ENCODE measurements around the gene CREB5. TPM values are rescaled to one million over a fixed set of nuclear protein-coding genes. Genes with fewer than 3 reads are reported as not detected.
A peak's percentile ranks its signal among the peaks of the same experiment; 100 is the strongest.
"Not testable (repeated sequence)": the region's sequence is repeated elsewhere in the genome, so short reads cannot be mapped to it uniquely, and the experiment has no call there.

Gene CREB5
- total RNA-seq, 2 donors from 2014 or later, result 0.72 TPM; not detected in 1

DNA sequence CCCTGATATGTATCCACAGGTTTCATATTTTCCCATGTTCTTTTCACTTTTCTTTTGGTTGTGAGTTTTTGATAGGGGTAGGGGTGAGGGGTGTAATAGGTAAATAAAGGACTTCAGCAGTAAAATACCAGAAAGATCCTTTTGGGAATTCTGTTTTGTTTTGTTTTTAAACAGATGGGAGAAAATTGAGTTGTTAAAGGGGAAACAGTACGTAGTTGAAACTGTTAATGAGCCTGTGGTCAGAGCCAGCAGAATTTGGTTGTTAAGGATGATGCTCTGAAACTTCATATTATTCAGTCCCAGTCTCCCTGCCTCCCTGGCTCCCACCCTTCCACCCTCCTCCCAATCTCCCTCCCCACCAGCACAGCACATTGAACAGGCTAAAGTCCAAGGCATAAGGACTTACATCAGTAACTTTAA is 195.9 kb downstream of the CREB5 start:
- Mint-ChIP-seq H3K9me3 (peaks cover 0 to 3% of the 10 kb centered on the region in 2 donors), H3K36me3 (no peaks in the 10 kb centered on the region), H3K27ac (no peak overlapping the region)
- DNase-seq (ENCODE audit: low spot score in 2 of 2) (no peak), ATAC-seq (no peak)

DNA sequence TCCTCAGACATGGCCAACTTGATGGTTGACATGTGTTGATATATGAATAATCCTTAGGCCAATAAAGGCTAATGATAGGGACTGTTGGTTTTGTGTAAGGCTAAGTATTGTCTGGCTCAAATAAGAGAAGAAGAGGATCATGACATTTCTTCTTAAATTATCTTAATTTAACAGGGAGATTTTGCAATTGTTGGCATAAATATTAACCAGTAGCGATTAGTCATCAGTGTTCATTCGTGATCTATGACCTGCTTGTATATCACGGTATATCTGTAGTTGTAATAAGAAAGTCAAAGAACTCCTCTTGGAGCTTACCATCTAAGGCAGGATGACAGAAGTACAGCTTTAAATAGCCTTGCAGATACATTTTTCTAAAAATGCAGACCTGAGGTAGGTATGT is 196.4 kb downstream of the CREB5 start:
- no peak for DNase-seq (ENCODE audit: low spot score in 2 of 2)
- H3K36me3 Mint-ChIP-seq, result no peaks in the 10 kb centered on the region
- ATAC-seq, result no peak
- H3K27ac Mint-ChIP-seq, result no peak overlapping the region
- no peaks in the 10 kb centered on the region for H3K9me3 Mint-ChIP-seq

- H3K36me3 Mint-ChIP-seq, result no peaks in the 10 kb centered on the region
- DNase-seq (ENCODE audit: low spot score in 2 of 2) (no peak), ATAC-seq (no peak)
- H3K9me3 Mint-ChIP-seq, result no peaks in the 10 kb centered on the region
- H3K27ac Mint-ChIP-seq, result no peak overlapping the region
Observed at GRCh38 chr7:28609608-28610007, 197.3 kb downstream of the CREB5 start.

GRCh38 chr7:28611399-28611897 is 199.1 kb downstream of the CREB5 start:
- H3K36me3 Mint-ChIP-seq; DNase-seq (ENCODE audit: low spot score in 2 of 2); H3K27ac Mint-ChIP-seq; ATAC-seq; H3K9me3 Mint-ChIP-seq: not testable (repeated sequence)

GRCh38 chr7:28613262-28613661 is 200.9 kb downstream of the CREB5 start:
- Mint-ChIP-seq H3K36me3 (no peaks in the 10 kb centered on the region), H3K27ac (no peak overlapping the region), H3K9me3 (no peaks in the 10 kb centered on the region)
- ATAC-seq (no peak), DNase-seq (ENCODE audit: low spot score in 2 of 2) (no peak)

- H3K9me3 Mint-ChIP-seq, result no peaks in the 10 kb centered on the region
- H3K27ac Mint-ChIP-seq, result no peak overlapping the region
- DNase-seq (ENCODE audit: low spot score in 2 of 2), result no peak
- no peaks in the 10 kb centered on the region for H3K36me3 Mint-ChIP-seq
- ATAC-seq, result no peak
Observed at GRCh38 chr7:28615091-28615490, 202.8 kb downstream of the CREB5 start.

GRCh38 chr7:28617308-28617880 is 205.1 kb downstream of the CREB5 start:
- H3K36me3 Mint-ChIP-seq, result no peaks in the 10 kb centered on the region
- ATAC-seq, result no peak
- no peaks in the 10 kb centered on the region for H3K9me3 Mint-ChIP-seq
- DNase-seq (ENCODE audit: low spot score in 2 of 2), result no peak
- H3K27ac Mint-ChIP-seq, result no peak overlapping the region

- H3K9me3 Mint-ChIP-seq, result no peaks in the 10 kb centered on the region
- ATAC-seq, result no peak
- H3K36me3 Mint-ChIP-seq, result no peaks in the 10 kb centered on the region
- DNase-seq (ENCODE audit: low spot score in 2 of 2), result no peak
- H3K27ac Mint-ChIP-seq, result no peak overlapping the region
Observed at GRCh38 chr7:28618383-28618782, 206.1 kb downstream of the CREB5 start.

- no peaks in the 10 kb centered on the region for H3K9me3 Mint-ChIP-seq
- no peak for ATAC-seq
- no peaks in the 10 kb centered on the region for H3K36me3 Mint-ChIP-seq
- no peak overlapping the region for H3K27ac Mint-ChIP-seq
- DNase-seq (ENCODE audit: low spot score in 2 of 2), result no peak
Observed at GRCh38 chr7:28619256-28619655, 206.9 kb downstream of the CREB5 start.

DNA sequence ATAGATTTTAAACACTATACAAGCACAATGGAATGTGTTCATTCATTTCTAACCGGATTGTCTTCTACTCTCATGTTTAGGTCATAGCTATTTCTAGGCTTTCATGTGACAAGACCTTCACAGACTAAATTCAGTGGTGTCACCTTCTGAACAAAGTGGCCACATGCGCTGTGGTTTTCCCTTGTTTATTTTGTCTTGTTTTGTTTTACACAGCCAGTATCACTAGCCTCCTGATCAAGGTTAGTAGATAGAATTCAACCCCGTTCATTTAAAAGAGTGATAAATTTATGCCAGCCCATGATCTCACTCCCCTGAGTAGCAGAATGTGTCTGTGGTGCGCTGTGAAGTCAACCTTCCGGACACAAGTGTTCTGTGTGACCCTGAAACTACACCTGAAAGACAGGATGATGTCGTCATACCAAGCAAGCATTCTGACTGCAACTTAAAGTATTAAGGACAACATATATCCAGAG is 209.1 kb downstream of the CREB5 start:
- ATAC-seq (no peak), DNase-seq (ENCODE audit: low spot score in 2 of 2) (no peak)
- Mint-ChIP-seq H3K27ac (no peak overlapping the region), H3K9me3 (no peaks in the 10 kb centered on the region), H3K36me3 (no peaks in the 10 kb centered on the region)

DNA sequence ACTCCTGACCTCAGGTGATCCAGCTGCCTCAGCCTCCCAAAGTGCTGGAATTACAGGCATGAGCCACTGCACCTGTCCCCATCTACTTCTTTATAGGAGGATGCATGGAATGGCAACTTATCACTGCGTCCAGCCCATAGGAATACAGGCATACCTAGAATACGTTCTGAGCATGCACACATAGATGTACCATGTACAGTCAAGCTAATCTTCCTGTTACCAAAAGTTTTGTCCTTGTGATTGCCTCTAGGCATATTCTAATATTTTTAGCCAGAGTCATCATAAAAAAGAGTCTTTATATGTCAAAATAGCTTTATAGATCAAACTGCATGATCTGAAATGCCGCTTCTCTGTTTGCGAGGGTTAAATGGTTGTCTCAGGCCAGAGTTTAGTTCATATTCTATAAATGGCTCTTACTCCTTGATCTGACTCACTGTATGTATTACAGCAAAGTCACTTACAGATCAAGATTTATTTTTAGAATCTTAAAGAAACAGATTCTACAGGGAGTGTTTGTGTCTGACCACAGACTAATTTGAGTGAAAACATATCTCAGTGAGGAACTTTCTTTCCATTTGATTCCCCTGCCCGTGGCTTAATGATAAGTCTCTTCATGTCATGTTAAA is 210.9 kb downstream of the CREB5 start:
- no peak overlapping the region for H3K27ac Mint-ChIP-seq
- no peak for DNase-seq (ENCODE audit: low spot score in 2 of 2)
- H3K9me3 Mint-ChIP-seq, result no peaks in the 10 kb centered on the region
- H3K36me3 Mint-ChIP-seq, result no peaks in the 10 kb centered on the region
- ATAC-seq, result no peak

DNA sequence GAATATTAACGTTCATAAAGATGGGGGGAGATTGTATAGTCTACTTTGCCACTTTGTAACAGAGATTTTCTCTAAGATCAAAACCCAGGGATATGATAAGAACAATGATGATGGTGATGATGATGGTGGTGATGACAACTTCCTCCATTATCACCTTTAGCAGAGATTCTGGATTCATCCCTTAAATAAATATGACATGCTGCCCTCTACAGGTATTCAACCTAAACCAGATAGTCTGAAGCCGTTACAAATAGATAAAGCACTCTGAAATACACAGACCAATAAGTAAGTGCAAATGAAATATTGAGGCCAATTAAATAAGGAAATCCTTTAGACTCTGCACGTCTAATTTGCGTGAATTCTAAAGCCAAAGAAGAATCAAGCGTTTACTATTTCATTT is 211.5 kb downstream of the CREB5 start:
- Mint-ChIP-seq H3K9me3 (no peaks in the 10 kb centered on the region), H3K36me3 (no peaks in the 10 kb centered on the region), H3K27ac (no peak overlapping the region)
- DNase-seq (ENCODE audit: low spot score in 2 of 2) (no peak), ATAC-seq (no peak)

DNA sequence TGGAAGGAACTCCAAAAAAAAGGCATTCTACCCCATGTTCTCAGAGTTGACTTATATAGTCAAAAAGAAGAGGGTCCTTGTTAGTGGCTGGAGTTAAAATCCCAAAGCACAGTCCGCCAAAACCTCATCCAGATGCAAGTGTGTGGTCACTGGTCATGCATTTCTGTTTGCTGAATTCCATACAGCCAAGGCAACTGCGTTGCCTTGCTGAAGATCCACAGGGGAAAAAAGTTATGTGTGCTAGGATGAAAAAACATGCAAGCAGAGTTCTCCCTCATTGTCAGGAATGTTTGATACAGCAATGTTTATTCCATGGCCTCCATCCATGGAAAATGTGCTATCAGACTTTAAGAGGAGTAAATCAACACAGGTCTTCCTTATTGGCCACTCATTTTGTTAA is 213.1 kb downstream of the CREB5 start:
- no peaks in the 10 kb centered on the region for H3K9me3 Mint-ChIP-seq
- H3K27ac Mint-ChIP-seq, result no peak overlapping the region
- DNase-seq (ENCODE audit: low spot score in 2 of 2), result no peak

GRCh38 chr7:28626221-28626620 is 213.9 kb downstream of the CREB5 start:
- Mint-ChIP-seq H3K36me3 (no peaks in the 10 kb centered on the region), H3K27ac (no peak overlapping the region), H3K9me3 (no peaks in the 10 kb centered on the region)
- no peak for ATAC-seq
- no peak for DNase-seq (ENCODE audit: low spot score in 2 of 2)

More for the DNA sequence above, 213.1 kb downstream of the CREB5 start:
- no peak for ATAC-seq
- H3K36me3 Mint-ChIP-seq, result no peaks in the 10 kb centered on the region

DNA sequence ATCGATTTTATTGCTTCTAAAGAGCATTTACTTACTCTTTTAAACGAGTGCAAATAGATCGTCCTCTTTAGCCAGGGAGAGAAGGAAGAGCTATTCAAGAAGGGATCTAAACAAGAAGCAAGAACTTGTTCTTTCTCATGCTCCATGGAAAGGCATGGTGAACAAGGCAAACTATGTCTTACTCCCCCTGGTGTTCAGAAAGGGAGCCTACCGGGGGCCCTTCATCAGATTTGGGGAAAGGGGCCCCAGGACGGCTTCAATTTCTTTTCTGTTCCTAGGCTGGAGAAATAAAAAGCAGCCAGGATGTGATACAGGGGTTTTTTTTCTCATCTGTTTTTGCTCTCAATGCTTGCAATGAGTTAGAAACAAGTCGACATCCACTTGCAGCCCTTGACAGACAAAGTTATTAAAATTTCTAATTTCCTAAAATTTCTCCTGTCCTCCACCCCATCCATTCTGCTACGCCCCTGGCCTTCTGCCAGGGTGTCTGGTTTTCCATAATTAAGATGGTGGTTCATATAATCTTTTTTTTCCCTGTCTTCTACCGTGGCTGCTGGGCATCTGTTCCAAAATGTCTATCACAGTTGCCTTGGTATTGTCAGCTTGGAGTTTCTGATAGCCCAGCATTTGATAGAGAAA is 214.4 kb downstream of the CREB5 start:
- Mint-ChIP-seq H3K27ac (no peak overlapping the region), H3K36me3 (no peaks in the 10 kb centered on the region), H3K9me3 (no peaks in the 10 kb centered on the region)
- peak in 1 of 2 donors; percentile 30 for DNase-seq (ENCODE audit: low spot score in 2 of 2)
- no peak for ATAC-seq

DNA sequence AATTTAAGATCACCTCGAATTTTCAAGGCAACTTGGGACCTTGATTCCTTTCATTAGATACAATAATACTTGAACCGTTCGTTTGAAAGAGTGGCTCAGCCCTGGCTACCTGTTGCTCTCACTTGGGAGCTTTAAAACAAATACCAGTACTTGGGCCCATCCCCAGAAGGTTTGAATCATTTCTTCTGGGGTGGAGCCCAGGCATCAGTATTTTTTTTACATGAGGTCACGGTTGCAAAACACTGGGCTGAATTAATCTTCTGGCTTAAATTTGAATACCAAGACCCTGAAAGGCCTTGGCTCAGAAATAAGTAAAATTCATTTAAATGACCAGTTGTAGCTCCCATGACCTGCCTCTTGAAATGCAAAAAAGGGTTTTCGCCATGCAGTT is 214.9 kb downstream of the CREB5 start:
- no peaks in the 10 kb centered on the region for H3K9me3 Mint-ChIP-seq
- H3K27ac Mint-ChIP-seq, result no peak overlapping the region
- no peak for DNase-seq (ENCODE audit: low spot score in 2 of 2)
- H3K36me3 Mint-ChIP-seq, result no peaks in the 10 kb centered on the region
- ATAC-seq, result no peak

DNA sequence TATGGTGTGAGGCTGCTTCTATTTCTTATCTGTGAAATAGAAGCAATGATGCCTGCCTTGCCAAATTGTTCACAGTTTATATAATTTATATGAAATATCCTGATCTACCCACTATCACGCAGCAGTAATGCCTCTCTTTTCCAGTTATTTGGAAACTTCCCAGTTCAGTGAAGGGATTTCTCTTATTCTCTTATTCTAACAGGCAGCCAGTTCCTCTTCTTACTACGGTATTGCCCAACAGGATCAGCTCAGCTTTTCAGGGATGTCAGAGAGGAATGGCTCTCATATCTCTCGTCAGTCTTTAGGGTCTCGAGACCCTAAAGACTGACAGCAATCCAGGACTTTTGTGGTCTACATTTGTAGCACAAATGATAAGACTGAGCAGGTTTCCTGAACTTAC is 215.6 kb downstream of the CREB5 start:
- Mint-ChIP-seq H3K36me3 (no peaks in the 10 kb centered on the region), H3K9me3 (no peaks in the 10 kb centered on the region), H3K27ac (no peak overlapping the region)
- ATAC-seq (no peak), DNase-seq (ENCODE audit: low spot score in 2 of 2) (no peak)
